HG02571 (cell line): Measurements from ENCODE around the gene LCE7A.

Experiments used
- ATAC-seq: cut with Tn5 transposase; IDR thresholded peaks from one replicate; pipeline ENCODE4 v1.9.1; 2021; ENCODE audit warnings: mild to moderate bottlenecking, moderate library complexity; ENCODE audit not compliant: unreplicated experiment

The LCE7A gene

GRCh38 chr1:152859696-152860095 is at the start of gene LCE7A:
TSS of gene LCE7A (plus strand) at chr1:152859996. CDS start at chr1:152860698, 702 bp downstream.
- ATAC-seq, result no peak

DNA sequence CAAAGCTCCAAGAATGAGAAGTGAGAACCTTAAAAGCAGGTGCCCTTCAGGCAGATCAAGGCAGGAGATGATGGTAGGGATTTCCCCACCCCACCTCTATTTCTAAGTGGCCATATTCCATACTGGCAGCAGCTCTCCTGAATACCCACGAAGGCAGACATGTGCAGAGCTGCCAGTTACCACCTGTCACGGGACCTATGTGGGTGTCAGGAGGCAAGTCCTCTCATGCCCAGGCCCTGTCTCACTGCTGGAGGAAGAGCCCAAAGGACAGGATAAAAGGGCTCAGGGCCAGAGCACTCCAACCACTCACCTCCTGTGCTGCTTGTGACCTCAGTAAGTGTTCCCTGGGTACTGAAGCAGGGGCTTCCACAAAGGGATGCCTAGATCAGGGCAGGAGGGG is 48.7 kb upstream of the LCE7A start:
- ATAC-seq, result no peak

- ATAC-seq, result no peak
Measured at GRCh38 chr1:152811671-152812070, 48.1 kb upstream of the LCE7A start, which contains the start of gene LCE1B. TSS of gene LCE1B (plus strand) at chr1:152811971. CDS start at chr1:152812447, 476 bp downstream.

DNA sequence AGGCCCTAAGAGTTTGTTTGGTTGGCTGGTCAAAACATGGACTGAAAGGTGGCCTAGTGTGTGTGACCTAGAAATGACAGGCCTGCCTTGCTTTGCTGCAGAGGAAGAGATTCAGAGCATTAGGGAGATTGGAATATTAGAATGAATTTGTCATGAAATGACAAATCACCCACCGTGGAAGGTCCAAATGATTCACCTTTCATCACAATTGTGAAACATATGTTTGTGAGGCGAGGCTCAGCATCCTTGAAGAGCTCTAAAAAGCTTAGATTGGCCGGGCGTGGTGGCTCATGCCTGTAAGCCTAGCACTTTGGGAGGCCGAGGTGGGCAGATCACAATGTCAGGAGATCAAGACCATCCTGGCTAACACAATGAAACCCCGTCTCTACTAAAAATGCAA is 42.5 kb upstream of the LCE7A start:
- no peak for ATAC-seq

DNA sequence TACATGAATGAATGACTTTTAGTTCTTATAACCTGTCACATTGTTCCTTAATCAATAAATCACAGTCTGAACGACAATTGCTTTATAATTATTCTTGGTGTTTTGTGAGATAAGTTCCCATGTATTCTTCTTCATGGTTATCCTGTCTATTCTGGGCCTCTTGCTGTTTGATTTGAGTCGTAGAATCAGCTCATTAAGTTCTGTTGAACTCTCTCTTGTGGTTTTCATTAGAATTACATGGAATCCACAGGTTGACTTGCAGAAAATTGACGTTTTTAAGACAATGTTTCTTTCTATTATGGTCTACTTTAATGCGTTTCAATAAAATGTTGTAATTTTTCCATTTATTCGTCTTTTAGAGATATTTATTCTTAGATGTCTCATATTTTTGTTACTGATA is 36.5 kb upstream of the LCE7A start:
- ATAC-seq, result no peak

DNA sequence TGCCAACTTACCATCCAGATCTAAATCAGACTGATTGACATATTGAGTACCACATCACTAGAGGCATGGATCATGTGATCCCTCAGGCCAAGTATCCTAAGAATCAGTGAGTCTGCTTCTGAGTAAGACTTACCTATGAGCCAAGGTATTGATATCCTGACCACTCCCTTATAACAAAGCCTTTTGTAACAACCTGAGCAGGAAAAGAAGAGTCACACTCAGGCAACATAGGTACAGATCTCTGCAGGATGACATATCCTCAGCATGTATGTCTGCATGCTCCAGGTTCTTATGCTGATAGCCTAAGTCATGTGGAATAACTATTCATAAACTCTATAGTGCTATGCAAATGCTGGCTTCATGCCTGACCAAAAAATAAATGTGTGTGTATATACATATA is 34.8 kb upstream of the LCE7A start:
- ATAC-seq, result no peak

- no peak for ATAC-seq
Measured at GRCh38 chr1:152827173-152827572, 32.6 kb upstream of the LCE7A start, which contains the start of gene LCE1A. TSS of gene LCE1A (plus strand) at chr1:152827473. CDS start at chr1:152827473, 0 bp downstream.

GRCh38 chr1:152836870-152837269 is 22.9 kb upstream of the LCE7A start:
- ATAC-seq, result no peak

- ATAC-seq, result no peak
Measured at GRCh38 chr1:152842556-152842955, 17.2 kb upstream of the LCE7A start, which contains the start of gene LCE6A. TSS of gene LCE6A (plus strand) at chr1:152842856. CDS start at chr1:152843521, 665 bp downstream.

DNA sequence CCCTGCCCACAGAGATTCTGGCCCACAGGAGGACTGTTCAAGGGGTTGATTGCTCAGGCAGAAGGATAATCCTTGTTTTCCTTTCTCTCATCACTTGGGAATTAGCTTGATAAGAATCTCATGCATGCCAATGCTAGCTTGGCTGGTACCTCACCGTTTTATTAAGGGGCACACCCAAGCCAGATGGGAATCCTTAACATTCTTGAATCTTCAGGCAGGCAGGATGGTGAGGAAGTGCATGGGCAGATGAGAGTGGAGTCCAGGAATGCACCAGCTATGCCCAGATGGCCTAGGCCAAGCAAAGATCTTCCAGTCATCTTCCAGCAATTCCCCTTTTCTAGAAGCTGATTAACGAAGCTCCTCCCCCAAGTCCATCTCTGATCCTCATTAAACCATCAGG is 4.1 kb upstream of the LCE7A start:
- ATAC-seq, result no peak

DNA sequence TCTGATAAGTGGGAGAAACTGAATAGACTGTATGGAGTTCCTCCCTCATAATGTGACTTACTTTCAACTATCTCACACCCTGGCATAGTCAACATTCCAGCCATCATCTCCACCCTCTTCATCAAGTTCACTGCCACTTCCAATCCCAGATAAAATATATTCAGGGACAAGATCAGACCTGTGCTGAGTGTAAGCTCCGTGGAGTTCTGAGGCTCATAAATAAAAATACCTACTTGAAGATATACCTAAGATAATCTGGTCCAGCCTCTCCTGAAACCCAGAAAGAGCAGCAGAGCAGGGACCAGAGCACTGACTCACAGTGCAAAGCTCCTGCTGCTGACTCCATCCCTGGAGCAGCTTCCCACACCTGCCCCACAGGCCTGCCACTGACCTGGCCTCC is 1.7 kb upstream of the LCE7A start:
- ATAC-seq, result no peak

DNA sequence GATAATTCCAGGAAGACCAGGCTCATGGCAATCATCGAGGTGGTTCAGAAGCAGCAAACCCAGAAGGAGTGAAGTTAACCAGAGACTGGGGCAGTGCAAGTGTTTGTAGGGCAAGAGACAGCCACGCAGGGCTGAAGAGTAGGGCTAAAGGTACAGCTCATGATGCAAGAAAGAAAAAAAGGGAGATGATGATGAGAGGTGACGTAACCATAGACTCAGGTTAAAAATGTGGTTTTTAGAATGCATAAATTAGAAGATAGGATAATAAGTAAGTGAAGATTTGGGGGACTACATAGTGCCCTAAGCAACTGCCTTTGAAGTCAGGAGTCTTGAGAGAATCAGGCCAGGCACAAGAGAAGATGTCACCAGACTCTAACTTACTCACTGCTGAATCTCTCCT is 333 bp downstream of the LCE7A start:
- ATAC-seq, result no peak

GRCh38 chr1:152861374-152861773 is 1.6 kb downstream of the LCE7A start:
- no peak for ATAC-seq

- ATAC-seq, result no peak
Measured at GRCh38 chr1:152864443-152864842, 4.6 kb downstream of the LCE7A start.

GRCh38 chr1:152866321-152866720 is 6.5 kb downstream of the LCE7A start:
- ATAC-seq, result no peak

DNA sequence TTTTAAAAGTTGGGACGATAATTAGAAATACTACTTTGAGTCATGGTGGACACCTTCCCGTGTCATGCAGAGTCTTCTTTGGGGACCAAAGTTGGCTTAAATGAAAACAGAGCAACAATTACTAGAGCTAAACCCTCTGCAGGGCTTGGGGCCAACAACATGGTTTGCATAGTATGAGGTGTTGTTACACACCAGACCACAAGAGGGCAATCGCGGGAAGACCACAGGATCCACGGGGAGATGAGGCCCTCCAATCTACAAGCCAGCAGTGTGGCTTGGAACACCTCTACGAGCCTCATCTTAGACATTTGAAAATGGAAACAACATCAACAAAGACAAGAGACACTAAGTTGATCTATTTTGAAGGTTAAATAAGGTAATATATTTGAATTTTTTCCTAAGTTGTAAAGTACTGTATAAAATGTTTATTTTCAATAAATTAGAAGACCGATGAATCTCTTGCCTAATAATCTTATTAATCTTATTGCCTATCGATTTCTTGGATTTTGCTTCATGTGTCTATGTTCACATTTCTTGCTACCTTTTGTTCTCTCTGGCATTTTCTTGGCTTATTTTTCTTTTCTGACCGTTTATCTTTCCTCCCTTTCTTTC is 10.1 kb downstream of the LCE7A start:
- ATAC-seq, result no peak

DNA sequence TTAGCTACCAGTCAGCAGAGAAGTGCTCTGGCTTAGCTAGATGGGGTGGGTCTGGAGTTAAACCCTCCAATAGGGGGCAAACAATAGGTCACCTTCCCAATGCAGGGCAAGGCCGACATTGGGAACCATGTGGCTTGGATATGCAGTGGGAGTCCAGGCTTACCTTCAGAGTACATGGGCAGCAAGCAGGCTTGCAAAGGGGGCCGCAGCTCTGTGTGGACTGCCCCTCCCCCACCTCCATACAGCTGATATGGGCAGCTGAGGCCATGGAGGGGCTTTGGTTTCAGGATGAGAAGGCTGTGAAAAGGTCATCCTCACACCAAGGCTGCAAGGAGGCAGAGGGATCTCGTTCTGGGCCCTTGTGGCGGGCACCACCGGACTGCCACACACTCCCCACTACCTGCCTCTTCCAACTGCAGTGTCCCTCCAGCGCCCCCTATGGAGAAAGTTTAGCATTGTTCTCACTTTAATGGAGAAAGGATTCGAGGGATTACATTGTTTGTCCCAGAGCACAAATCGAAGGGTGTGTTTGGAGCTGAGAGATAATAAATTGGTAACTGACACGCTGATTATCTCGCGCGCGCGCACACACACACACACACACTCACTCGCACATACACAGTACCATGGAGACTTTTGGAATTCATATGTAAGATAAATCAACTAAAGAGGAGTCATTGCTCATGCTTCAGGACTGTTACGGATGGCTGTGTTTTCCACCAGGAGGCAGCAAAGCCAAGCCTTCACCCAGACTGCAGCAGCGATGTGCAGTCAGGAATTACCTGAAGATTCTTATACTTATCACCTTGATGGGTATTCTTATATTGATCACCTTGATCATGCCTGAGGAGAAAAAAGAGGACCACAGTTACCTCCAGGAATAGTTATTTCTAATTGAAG is 11.3 kb downstream of the LCE7A start:
- no peak for ATAC-seq

DNA sequence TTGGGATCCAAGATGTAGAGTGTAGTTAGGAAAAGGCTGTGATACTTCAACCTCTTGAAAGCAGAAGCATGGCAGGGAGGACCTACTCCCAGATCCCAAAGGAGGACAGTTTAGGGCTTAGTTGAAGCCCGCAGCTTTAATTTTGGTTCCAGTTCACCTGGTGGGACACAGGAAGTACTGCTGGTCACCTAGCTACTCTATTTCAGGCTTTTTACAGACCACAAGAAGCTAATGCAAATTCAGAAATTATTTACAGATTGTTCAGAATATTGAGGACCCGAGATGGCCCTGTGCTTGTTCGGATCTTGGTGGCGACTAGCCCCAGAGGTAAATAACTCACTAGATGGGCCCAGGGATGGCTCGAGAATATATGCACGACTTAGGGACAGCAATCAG is 11.9 kb downstream of the LCE7A start:
- ATAC-seq, result no peak

- ATAC-seq, result no peak
Measured at GRCh38 chr1:152873495-152873894, 13.7 kb downstream of the LCE7A start.

DNA sequence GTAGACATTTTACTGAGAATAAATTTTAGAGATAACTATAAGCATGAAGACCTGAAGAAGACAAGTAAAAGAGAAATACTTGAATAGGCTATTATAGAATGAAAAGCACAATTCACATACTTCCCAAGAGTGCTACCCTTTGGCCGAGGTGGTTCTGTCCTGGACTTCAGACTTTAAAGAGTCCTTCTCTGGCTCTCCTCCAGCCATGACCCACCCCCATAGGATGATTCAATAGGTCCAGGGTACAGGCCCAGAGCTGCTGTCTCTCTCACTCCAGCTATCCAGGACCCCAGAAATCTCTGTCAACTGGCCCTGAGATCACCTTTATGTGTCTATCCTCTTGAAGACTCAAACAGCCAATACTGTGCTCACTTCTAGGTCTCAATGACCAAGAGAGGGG is 17.0 kb downstream of the LCE7A start:
- ATAC-seq, result no peak

DNA sequence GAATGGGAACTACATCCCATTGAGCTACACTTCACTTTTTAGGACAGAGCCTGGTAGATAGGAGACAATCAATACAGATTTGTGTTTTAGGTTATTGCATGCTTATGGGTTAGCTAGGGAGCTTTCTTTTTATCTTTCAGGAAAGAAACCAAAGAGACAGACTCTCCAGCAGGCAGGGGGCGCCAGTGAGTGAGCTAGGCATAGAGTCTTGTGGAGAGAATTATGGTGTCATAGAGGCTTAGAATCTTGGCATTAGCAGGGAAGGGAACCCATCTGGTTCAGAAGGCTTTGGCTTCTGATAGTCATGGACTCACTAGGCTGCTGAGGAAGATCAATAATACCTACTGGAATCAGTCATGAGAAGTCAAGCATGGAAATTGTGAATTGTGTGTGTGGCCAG is 18.2 kb downstream of the LCE7A start, which contains the start of gene SMCP:
SMCP (plus strand) TSS at position 281 of the 400 bp plus-strand sequence. CDS start 6,101 bp downstream, outside the sequence.
- no peak for ATAC-seq
